ENCODE measurements around the gene CREBRF. TPM values are rescaled to one million over a fixed set of nuclear protein-coding genes. Genes with fewer than 3 reads are reported as not detected.

Gene CREBRF
- total and polyA plus RNA-seq, 4 donors: 2.0 to 12.0 (median 7.7) TPM

GRCh38 chr5:173047838-173048105, 8.4 kb upstream of the CREBRF start:
- TF ChIP-seq ZBTB33 (IDR thresholded peaks at IDR 0.05) (no peak), SP1 (IDR thresholded peaks at IDR 0.05) (no peak), NR2F2 (IDR thresholded peaks at IDR 0.05) (no peak), RAD21 (IDR thresholded peaks at IDR 0.05) (no peak), GABPA (IDR thresholded peaks at IDR 0.05 in 1 of 2, conservative IDR thresholded peaks at IDR 0.05 in 1 of 2) (no peak), MAX (IDR thresholded peaks at IDR 0.05) (no peak), CTCF (IDR thresholded peaks at IDR 0.05; ENCODE audit: low read depth, low read length, missing input control) (no peak), HNF4A (conservative IDR thresholded peaks at IDR 0.05) (no peak), EGR1 (IDR thresholded peaks at IDR 0.05; ENCODE audit: low read depth in 2 of 2) (no peak), RXRA (IDR thresholded peaks at IDR 0.05) (no peak), YY1 (IDR thresholded peaks at IDR 0.05) (no peak)
- no peak for DNase-seq (ENCODE audit: low spot score)
- Histone ChIP-seq H3K36me3 (ENCODE audit: control insufficient read depth in 4 of 4, insufficient read depth in 3 of 4, low read depth in 1 of 4, low read length in 3 of 4) (no peaks in the 10 kb centered on the region), H3K4me1 (ENCODE audit: control insufficient read depth in 4 of 4, insufficient read depth in 4 of 4, low read length in 3 of 4) (no peaks in the 10 kb centered on the region), H3K4me3 (ENCODE audit: low read depth in 1 of 3, low read length in 3 of 3) (no peak overlapping the region), H3K9ac (ENCODE audit: low read depth in 1 of 2, low read length in 2 of 2) (no peak overlapping the region), H3K9me3 (ENCODE audit: control insufficient read depth in 4 of 4, low read length in 3 of 4) (no peaks in the 10 kb centered on the region), H3K27me3 (ENCODE audit: control insufficient read depth in 4 of 4, insufficient read depth in 4 of 4, low read length in 3 of 4) (no peaks in the 10 kb centered on the region), H3K27ac (ENCODE audit: low read depth in 1 of 2, low read length in 2 of 2) (no peak overlapping the region)
- WGBS: 70% methylated on average over 6 of the region's 6 CpGs

- Histone ChIP-seq H3K4me3 (ENCODE audit: low read depth in 1 of 3, low read length in 3 of 3) (no peak overlapping the region), H3K4me1 (ENCODE audit: control insufficient read depth in 4 of 4, insufficient read depth in 4 of 4, low read length in 3 of 4) (peaks cover 0 to 8% (median 6%) of the 10 kb centered on the region in 4 donors), H3K36me3 (ENCODE audit: control insufficient read depth in 4 of 4, insufficient read depth in 3 of 4, low read depth in 1 of 4, low read length in 3 of 4) (no peaks in the 10 kb centered on the region), H3K9ac (ENCODE audit: low read depth in 1 of 2, low read length in 2 of 2) (no peak overlapping the region), H3K27me3 (ENCODE audit: control insufficient read depth in 4 of 4, insufficient read depth in 4 of 4, low read length in 3 of 4) (no peaks in the 10 kb centered on the region), H3K9me3 (ENCODE audit: control insufficient read depth in 4 of 4, low read length in 3 of 4) (no peaks in the 10 kb centered on the region), H3K27ac (ENCODE audit: low read depth in 1 of 2, low read length in 2 of 2) (no peak overlapping the region)
- no peak for TF ChIP-seq MAX (IDR thresholded peaks at IDR 0.05)
- WGBS: 76% methylated on average over 2 of the region's 2 CpGs
- no peak for DNase-seq (ENCODE audit: low spot score)
These were observed 5.4 kb upstream of the CREBRF start for GRCh38 chr5:173050791-173051190.

GRCh38 chr5:173051746-173052145, 4.4 kb upstream of the CREBRF start:
- Histone ChIP-seq H3K27me3 (ENCODE audit: control insufficient read depth in 4 of 4, insufficient read depth in 4 of 4, low read length in 3 of 4) (no peaks in the 10 kb centered on the region), H3K4me3 (ENCODE audit: low read depth in 1 of 3, low read length in 3 of 3) (no peak overlapping the region), H3K9ac (ENCODE audit: low read depth in 1 of 2, low read length in 2 of 2) (no peak overlapping the region), H3K36me3 (ENCODE audit: control insufficient read depth in 4 of 4, insufficient read depth in 3 of 4, low read depth in 1 of 4, low read length in 3 of 4) (no peaks in the 10 kb centered on the region), H3K27ac (ENCODE audit: low read depth in 1 of 2, low read length in 2 of 2) (no peak overlapping the region), H3K9me3 (ENCODE audit: control insufficient read depth in 4 of 4, low read length in 3 of 4) (no peaks in the 10 kb centered on the region), H3K4me1 (ENCODE audit: control insufficient read depth in 4 of 4, insufficient read depth in 4 of 4, low read length in 3 of 4) (peaks cover 0 to 10% (median 7%) of the 10 kb centered on the region in 4 donors)
- DNase-seq (ENCODE audit: low spot score): no peak
- TF ChIP-seq HNF4A (conservative IDR thresholded peaks at IDR 0.05) (no peak), EGR1 (IDR thresholded peaks at IDR 0.05; ENCODE audit: low read depth in 2 of 2) (no peak), SP1 (IDR thresholded peaks at IDR 0.05) (no peak), ZBTB33 (IDR thresholded peaks at IDR 0.05) (no peak), REST (IDR thresholded peaks at IDR 0.05) (no peak), HNF4G (IDR thresholded peaks at IDR 0.05) (no peak), GABPA (IDR thresholded peaks at IDR 0.05 in 1 of 2, conservative IDR thresholded peaks at IDR 0.05 in 1 of 2) (no peak), JUND (IDR thresholded peaks at IDR 0.05) (no peak), YY1 (IDR thresholded peaks at IDR 0.05) (no peak)
- WGBS: 81% methylated on average over 5 of the region's 5 CpGs
